HepG2 (cell line): Measurements from ENCODE around the gene RPS28. TPM values are rescaled to one million over a fixed set of nuclear protein-coding genes. Genes with fewer than 3 reads are reported as not detected.

ENCODE experiments used
- CREB1 ChIP-seq, 2 experiments: fragments of 450-650 bp in 1 of 2; IDR thresholded peaks; 2 replicates each; pipeline ENCODE4 v1.6.1; 2016 to 2017; ENCODE audit warnings: control low read depth in 1 of 2, mild to moderate bottlenecking in 1 of 2, missing compliant biosample characterization in 1 of 2, missing genetic modification characterization in 1 of 2
- EHMT2 ChIP-seq: fragments of 200-600 bp; sonication (generic); IDR thresholded peaks from 2 replicates; pipeline ENCODE4 v1.7.0; 2017; ENCODE audit warnings: antibody characterized with exemption, low read depth, low read length, borderline replicate concordance
- GABPB1 ChIP-seq: IDR thresholded peaks from 2 replicates; pipeline ENCODE4 v1.6.1; 2016; ENCODE audit warnings: mild to moderate bottlenecking, missing genetic modification reagents, moderate library complexity, missing compliant biosample characterization
- GFI1 ChIP-seq: sonication (generic); formaldehyde crosslinking; IDR thresholded peaks from 2 replicates; pipeline ENCODE4 v1.5.0; 2020; ENCODE audit warnings: missing genetic modification reagents, mild to moderate bottlenecking, borderline replicate concordance
- HNRNPUL1 ChIP-seq: fragments of 200-400 bp; formaldehyde crosslinking; IDR thresholded peaks from 2 replicates; pipeline ENCODE4 v1.6.1; 2017; ENCODE audit warnings: low read depth, mild to moderate bottlenecking, low read length, moderate library complexity
- RBM22 ChIP-seq: fragments of 200-400 bp; formaldehyde crosslinking; optimal IDR thresholded peaks from 2 replicates; pipeline ENCODE3; 2017; ENCODE audit warnings: mild to moderate bottlenecking, low read length, moderate library complexity
- SAFB2 ChIP-seq: sonication (generic); formaldehyde crosslinking; IDR thresholded peaks from 2 replicates; pipeline ENCODE4 v1.5.1; 2020; ENCODE audit warnings: missing genetic modification reagents, low read depth, mild to moderate bottlenecking, borderline replicate concordance
- SNAI1 ChIP-seq: sonication (generic); formaldehyde crosslinking; IDR thresholded peaks from 2 replicates; pipeline ENCODE4 v1.5.0; 2020; ENCODE audit warnings: mild to moderate bottlenecking, missing genetic modification reagents, borderline replicate concordance
- SP1 ChIP-seq, 2 experiments: fragments of 450-650 bp in 1 of 2; sonication (generic) in 1 of 2; formaldehyde crosslinking in 1 of 2; IDR thresholded peaks; 2 replicates each; pipeline versions ENCODE4 v1.4.0 to v1.6.1; 2016 to 2020; ENCODE audit warnings: missing genetic modification reagents in 1 of 2
- ZMAT3 ChIP-seq: sonication (generic); formaldehyde crosslinking; conservative IDR thresholded peaks from 2 replicates; pipeline ENCODE4 v1.7.0; 2021; ENCODE audit warnings: missing genetic modification reagents
- ZMYM3 ChIP-seq: sonication (generic); formaldehyde crosslinking; IDR thresholded peaks from 2 replicates; pipeline ENCODE4 v1.5.1; 2020; ENCODE audit warnings: mild to moderate bottlenecking, missing genetic modification reagents
- ZNF230 ChIP-seq: sonication (generic); formaldehyde crosslinking; IDR thresholded peaks from 2 replicates; pipeline ENCODE4 v1.4.0; 2020; ENCODE audit warnings: mild to moderate bottlenecking, missing genetic modification reagents
- ZNF7 ChIP-seq: IDR thresholded peaks from 2 replicates; pipeline ENCODE4 v1.6.1; 2016; ENCODE audit warnings: missing biosample characterization, missing genetic modification reagents
- polyA plus RNA-seq, 8 experiments: library from polyadenylated mRNA; depleted of rRNA in 3 of 8; stranded (reverse) in 7 of 8; unstranded in 1 of 8; fragments of >200 nt; fragmentation: Illumina TruSeq in 4 of 8; extraction: Trizol in 4 of 8; gene quantifications; 2 replicates each; pipeline versions ENCODE4 v1.2.1 to v1.2.3, GENCODE V29; 2011 to 2016; ENCODE audit warnings: low read depth in 4 of 8, missing spikeins in 1 of 8, mixed read lengths in 1 of 8; ENCODE audit not compliant: insufficient read depth in 1 of 8
- total RNA-seq, 5 experiments: library from RNA; depleted of rRNA; stranded (reverse); fragments of >200 nt; fragmentation: Illumina TruSeq; extraction: Trizol; gene quantifications; 2 replicates each; pipeline ENCODE4 v1.2.3, GENCODE V29; 2016; ENCODE audit warnings: low read depth in 1 of 5
- TF ChIP-seq, protein P1 (sequence below): sonication (generic); formaldehyde crosslinking; IDR thresholded peaks from 2 replicates; pipeline ENCODE4 v1.5.0; 2020; ENCODE audit warnings: mild to moderate bottlenecking, missing genetic modification reagents, borderline replicate concordance
- TF ChIP-seq, protein P2 (sequence below): sonication (generic); formaldehyde crosslinking; IDR thresholded peaks from 2 replicates; pipeline ENCODE4 v1.9.0; 2021; ENCODE audit warnings: missing genetic modification reagents, mild to moderate bottlenecking, borderline replicate concordance
- TF ChIP-seq, protein P3 (sequence below): sonication (generic); formaldehyde crosslinking; IDR thresholded peaks from 2 replicates; pipeline ENCODE4 v1.5.0; 2020; ENCODE audit warnings: missing genetic modification reagents, mild to moderate bottlenecking, borderline replicate concordance

RPS28 gene
- total and polyA plus RNA-seq, 2 of the 13 experiments (the other 11 are each of a cell fraction or from before 2014, with no cell fraction given): 281 to 545 TPM

DNA sequence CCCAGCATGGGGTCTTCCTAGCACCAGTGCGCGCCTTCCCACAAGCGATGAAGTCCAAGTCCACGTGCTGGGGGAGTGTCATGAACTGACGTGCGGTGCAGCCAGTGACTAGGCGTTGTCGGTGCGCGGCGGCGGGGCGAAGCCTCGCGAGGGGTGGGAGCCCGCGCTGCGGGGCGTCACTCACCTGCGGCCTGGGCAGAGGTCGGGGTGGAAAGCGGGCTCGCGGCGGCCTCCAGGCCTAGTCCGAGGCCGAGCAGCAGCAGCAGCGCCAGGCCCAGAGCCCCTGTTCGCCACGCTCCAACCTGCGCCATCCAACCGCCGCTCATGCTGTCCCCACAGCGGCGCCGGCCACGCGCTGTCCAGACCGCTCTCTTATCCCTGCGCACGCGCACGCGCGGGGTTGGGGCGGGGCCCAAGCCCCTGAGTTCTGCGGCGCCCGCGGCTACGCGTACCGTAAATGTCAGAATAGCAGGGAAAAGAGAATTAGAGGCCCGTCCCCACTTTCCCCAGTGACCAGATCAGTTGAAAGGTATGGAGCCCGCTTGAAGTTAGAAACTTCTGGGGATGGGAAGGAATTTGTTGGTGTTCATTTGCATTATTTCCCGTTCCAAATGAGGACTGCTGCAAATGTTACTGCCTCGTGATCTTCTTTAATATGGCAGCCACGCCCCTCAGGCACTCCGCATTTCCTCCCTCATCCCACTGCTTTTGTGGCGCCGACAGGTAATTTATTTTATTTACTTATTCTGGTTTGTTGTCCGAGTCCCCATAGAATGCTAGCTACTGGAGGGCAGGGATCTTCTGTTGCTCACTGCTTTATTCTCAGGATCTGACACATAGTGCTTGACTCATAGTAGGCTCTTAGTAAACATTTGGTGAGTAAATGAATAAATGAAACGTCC lies 13.1 kb upstream of the RPS28 start, which contains the start of gene CD320 (continued):
- TF ChIP-seq RBM22: peak; percentile 78
- peak; percentile 35; the same call in 1 of the 2 replicates for TF ChIP-seq ZMYM3 (CRISPR knock-in tag)
- TF ChIP-seq SAFB2: peak; percentile 69
- peak; percentile 74; the same call in 1 of the 2 replicates for TF ChIP-seq GABPB1 (CRISPR knock-in tag)
- TF ChIP-seq SP1 (IDR thresholded peaks at IDR 0.05): no peak
- TF ChIP-seq SP1 (CRISPR knock-in tag; IDR thresholded peaks at IDR 0.05): peak; percentile 49; the same call in 1 of the 2 replicates
- TF ChIP-seq, protein P1, sequence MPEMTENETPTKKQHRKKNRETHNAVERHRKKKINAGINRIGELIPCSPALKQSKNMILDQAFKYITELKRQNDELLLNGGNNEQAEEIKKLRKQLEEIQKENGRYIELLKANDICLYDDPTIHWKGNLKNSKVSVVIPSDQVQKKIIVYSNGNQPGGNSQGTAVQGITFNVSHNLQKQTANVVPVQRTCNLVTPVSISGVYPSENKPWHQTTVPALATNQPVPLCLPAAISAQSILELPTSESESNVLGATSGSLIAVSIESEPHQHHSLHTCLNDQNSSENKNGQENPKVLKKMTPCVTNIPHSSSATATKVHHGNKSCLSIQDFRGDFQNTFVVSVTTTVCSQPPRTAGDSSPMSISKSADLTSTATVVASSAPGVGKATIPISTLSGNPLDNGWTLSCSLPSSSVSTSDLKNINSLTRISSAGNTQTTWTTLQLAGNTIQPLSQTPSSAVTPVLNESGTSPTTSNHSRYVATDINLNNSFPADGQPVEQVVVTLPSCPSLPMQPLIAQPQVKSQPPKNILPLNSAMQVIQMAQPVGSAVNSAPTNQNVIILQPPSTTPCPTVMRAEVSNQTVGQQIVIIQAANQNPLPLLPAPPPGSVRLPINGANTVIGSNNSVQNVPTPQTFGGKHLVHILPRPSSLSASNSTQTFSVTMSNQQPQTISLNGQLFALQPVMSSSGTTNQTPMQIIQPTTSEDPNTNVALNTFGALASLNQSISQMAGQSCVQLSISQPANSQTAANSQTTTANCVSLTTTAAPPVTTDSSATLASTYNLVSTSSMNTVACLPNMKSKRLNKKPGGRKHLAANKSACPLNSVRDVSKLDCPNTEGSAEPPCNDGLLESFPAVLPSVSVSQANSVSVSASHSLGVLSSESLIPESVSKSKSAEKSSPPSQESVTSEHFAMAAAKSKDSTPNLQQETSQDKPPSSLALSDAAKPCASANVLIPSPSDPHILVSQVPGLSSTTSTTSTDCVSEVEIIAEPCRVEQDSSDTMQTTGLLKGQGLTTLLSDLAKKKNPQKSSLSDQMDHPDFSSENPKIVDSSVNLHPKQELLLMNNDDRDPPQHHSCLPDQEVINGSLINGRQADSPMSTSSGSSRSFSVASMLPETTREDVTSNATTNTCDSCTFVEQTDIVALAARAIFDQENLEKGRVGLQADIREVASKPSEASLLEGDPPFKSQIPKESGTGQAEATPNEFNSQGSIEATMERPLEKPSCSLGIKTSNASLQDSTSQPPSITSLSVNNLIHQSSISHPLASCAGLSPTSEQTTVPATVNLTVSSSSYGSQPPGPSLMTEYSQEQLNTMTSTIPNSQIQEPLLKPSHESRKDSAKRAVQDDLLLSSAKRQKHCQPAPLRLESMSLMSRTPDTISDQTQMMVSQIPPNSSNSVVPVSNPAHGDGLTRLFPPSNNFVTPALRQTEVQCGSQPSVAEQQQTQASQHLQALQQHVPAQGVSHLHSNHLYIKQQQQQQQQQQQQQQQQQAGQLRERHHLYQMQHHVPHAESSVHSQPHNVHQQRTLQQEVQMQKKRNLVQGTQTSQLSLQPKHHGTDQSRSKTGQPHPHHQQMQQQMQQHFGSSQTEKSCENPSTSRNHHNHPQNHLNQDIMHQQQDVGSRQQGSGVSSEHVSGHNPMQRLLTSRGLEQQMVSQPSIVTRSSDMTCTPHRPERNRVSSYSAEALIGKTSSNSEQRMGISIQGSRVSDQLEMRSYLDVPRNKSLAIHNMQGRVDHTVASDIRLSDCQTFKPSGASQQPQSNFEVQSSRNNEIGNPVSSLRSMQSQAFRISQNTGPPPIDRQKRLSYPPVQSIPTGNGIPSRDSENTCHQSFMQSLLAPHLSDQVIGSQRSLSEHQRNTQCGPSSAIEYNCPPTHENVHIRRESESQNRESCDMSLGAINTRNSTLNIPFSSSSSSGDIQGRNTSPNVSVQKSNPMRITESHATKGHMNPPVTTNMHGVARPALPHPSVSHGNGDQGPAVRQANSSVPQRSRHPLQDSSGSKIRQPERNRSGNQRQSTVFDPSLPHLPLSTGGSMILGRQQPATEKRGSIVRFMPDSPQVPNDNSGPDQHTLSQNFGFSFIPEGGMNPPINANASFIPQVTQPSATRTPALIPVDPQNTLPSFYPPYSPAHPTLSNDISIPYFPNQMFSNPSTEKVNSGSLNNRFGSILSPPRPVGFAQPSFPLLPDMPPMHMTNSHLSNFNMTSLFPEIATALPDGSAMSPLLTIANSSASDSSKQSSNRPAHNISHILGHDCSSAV (CRISPR knock-in tag): no peak
- TF ChIP-seq, protein P2, sequence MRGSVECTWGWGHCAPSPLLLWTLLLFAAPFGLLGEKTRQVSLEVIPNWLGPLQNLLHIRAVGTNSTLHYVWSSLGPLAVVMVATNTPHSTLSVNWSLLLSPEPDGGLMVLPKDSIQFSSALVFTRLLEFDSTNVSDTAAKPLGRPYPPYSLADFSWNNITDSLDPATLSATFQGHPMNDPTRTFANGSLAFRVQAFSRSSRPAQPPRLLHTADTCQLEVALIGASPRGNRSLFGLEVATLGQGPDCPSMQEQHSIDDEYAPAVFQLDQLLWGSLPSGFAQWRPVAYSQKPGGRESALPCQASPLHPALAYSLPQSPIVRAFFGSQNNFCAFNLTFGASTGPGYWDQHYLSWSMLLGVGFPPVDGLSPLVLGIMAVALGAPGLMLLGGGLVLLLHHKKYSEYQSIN (CRISPR knock-in tag): no peak
- TF ChIP-seq, protein P3, sequence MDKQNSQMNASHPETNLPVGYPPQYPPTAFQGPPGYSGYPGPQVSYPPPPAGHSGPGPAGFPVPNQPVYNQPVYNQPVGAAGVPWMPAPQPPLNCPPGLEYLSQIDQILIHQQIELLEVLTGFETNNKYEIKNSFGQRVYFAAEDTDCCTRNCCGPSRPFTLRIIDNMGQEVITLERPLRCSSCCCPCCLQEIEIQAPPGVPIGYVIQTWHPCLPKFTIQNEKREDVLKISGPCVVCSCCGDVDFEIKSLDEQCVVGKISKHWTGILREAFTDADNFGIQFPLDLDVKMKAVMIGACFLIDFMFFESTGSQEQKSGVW (CRISPR knock-in tag): no peak
- no peak for TF ChIP-seq ZNF7 (CRISPR knock-in tag)
- TF ChIP-seq HNRNPUL1: no peak
- peak; percentile 87; the same call in 1 of the 2 replicates for TF ChIP-seq ZNF230 (CRISPR knock-in tag)
- no peak for TF ChIP-seq EHMT2
- TF ChIP-seq ZMAT3 (CRISPR knock-in tag): peak; percentile 84
- peak; percentile 85 for TF ChIP-seq CREB1 (IDR thresholded peaks at IDR 0.05)
- TF ChIP-seq CREB1 (CRISPR knock-in tag; IDR thresholded peaks at IDR 0.05): no peak
- no peak; the same call in 1 of the 2 replicates for TF ChIP-seq SNAI1 (CRISPR knock-in tag)
- peak; percentile 84 for TF ChIP-seq GFI1 (CRISPR knock-in tag)
